WTC11 (cell line): ENCODE data around the gene TTC17.

Experiments
- ELF4 ChIP-seq: sonication (generic); formaldehyde crosslinking; IDR thresholded peaks from 2 replicates; pipeline ENCODE4 v1.8.1; 2022; ENCODE audit warnings: low read depth, mild to moderate bottlenecking, moderate library complexity, missing genetic modification reagents
- FOXJ3 ChIP-seq: sonication (generic); formaldehyde crosslinking; IDR thresholded peaks from 2 replicates; pipeline ENCODE4 v1.9.0; 2021; ENCODE audit warnings: missing genetic modification reagents, mild to moderate bottlenecking, borderline replicate concordance
- FOXK1 ChIP-seq: sonication (generic); formaldehyde crosslinking; IDR thresholded peaks from 2 replicates; pipeline ENCODE4 v1.8.0; 2022; ENCODE audit warnings: mild to moderate bottlenecking, moderate library complexity, missing genetic modification reagents
- JUN ChIP-seq: sonication (generic); formaldehyde crosslinking; IDR thresholded peaks from 2 replicates; pipeline ENCODE4 v1.8.0; 2023; ENCODE audit warnings: mild to moderate bottlenecking, missing genetic modification reagents
- KAT7 ChIP-seq: sonication (generic); formaldehyde crosslinking; IDR thresholded peaks from 2 replicates; pipeline ENCODE4 v1.8.1; 2023; ENCODE audit warnings: missing genetic modification reagents, mild to moderate bottlenecking, borderline replicate concordance
- NFYB ChIP-seq: sonication (generic); formaldehyde crosslinking; conservative IDR thresholded peaks from 2 replicates; pipeline ENCODE4 v1.8.0; 2022; ENCODE audit warnings: low read depth, missing genetic modification reagents
- SOX15 ChIP-seq: fragments of 250-450 bp; sonication (Bioruptor Pico); IDR thresholded peaks from 2 replicates; pipeline ENCODE4 v1.9.0; 2021; ENCODE audit warnings: mild to moderate bottlenecking
- TF ChIP-seq, protein P1 (sequence below): fragments of 200-600 bp; IDR thresholded peaks from 2 replicates; pipeline ENCODE4 v1.8.0; 2022; ENCODE audit warnings: antibody characterized with exemption
- TF ChIP-seq, protein P2 (sequence below): sonication (generic); formaldehyde crosslinking; IDR thresholded peaks from 2 replicates; pipeline ENCODE4 v1.8.1; 2022; ENCODE audit warnings: mild to moderate bottlenecking, missing genetic modification reagents, moderate library complexity, borderline replicate concordance
- TF ChIP-seq, protein P3 (sequence below): fragments of 250-450 bp; sonication (Bioruptor Pico); IDR thresholded peaks from 2 replicates; pipeline ENCODE4 v1.9.0; 2021; ENCODE audit warnings: mild to moderate bottlenecking
- TF ChIP-seq, protein P4 (sequence below): sonication (generic); formaldehyde crosslinking; IDR thresholded peaks from 2 replicates; pipeline ENCODE4 v1.8.1; 2023; ENCODE audit warnings: mild to moderate bottlenecking, moderate library complexity, missing genetic modification reagents
- TF ChIP-seq, protein P5 (sequence below): sonication (generic); formaldehyde crosslinking; IDR thresholded peaks from 2 replicates; pipeline ENCODE4 v1.8.1; 2023; ENCODE audit warnings: mild to moderate bottlenecking, missing genetic modification reagents, moderate library complexity

DNA sequence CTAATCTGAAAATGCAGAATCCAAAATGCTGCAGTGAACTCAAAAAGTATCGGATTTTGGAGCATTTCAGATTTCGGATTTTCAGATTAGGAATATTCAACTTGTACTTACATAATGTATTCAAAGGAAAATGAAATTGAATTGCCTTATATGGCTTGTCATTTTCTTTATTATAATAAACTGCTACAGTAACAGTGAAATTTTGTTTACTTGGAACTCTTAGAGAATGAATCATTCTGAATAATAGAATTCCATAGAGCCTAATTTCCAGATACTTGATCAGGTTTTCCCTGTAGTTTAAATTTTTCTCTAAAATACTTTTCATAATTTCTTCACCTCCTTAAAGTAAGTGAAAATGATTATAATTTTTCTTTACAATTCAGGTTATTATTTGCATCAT is 17.3 kb downstream of the TTC17 start:
- TF ChIP-seq, protein P1, sequence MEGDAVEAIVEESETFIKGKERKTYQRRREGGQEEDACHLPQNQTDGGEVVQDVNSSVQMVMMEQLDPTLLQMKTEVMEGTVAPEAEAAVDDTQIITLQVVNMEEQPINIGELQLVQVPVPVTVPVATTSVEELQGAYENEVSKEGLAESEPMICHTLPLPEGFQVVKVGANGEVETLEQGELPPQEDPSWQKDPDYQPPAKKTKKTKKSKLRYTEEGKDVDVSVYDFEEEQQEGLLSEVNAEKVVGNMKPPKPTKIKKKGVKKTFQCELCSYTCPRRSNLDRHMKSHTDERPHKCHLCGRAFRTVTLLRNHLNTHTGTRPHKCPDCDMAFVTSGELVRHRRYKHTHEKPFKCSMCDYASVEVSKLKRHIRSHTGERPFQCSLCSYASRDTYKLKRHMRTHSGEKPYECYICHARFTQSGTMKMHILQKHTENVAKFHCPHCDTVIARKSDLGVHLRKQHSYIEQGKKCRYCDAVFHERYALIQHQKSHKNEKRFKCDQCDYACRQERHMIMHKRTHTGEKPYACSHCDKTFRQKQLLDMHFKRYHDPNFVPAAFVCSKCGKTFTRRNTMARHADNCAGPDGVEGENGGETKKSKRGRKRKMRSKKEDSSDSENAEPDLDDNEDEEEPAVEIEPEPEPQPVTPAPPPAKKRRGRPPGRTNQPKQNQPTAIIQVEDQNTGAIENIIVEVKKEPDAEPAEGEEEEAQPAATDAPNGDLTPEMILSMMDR = no peak
- no peak for TF ChIP-seq ELF4 (CRISPR knock-in tag)
- no peak for TF ChIP-seq FOXK1 (CRISPR knock-in tag)
- TF ChIP-seq KAT7 (CRISPR knock-in tag) = no peak
- TF ChIP-seq, protein P2, sequence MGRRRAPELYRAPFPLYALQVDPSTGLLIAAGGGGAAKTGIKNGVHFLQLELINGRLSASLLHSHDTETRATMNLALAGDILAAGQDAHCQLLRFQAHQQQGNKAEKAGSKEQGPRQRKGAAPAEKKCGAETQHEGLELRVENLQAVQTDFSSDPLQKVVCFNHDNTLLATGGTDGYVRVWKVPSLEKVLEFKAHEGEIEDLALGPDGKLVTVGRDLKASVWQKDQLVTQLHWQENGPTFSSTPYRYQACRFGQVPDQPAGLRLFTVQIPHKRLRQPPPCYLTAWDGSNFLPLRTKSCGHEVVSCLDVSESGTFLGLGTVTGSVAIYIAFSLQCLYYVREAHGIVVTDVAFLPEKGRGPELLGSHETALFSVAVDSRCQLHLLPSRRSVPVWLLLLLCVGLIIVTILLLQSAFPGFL (CRISPR knock-in tag) = no peak
- TF ChIP-seq, protein P3, sequence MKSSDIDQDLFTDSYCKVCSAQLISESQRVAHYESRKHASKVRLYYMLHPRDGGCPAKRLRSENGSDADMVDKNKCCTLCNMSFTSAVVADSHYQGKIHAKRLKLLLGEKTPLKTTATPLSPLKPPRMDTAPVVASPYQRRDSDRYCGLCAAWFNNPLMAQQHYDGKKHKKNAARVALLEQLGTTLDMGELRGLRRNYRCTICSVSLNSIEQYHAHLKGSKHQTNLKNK (CRISPR knock-in tag) = no peak
- TF ChIP-seq SOX15 (CRISPR knock-in tag) = no peak
- no peak for TF ChIP-seq JUN (CRISPR knock-in tag)
- TF ChIP-seq, protein P4, sequence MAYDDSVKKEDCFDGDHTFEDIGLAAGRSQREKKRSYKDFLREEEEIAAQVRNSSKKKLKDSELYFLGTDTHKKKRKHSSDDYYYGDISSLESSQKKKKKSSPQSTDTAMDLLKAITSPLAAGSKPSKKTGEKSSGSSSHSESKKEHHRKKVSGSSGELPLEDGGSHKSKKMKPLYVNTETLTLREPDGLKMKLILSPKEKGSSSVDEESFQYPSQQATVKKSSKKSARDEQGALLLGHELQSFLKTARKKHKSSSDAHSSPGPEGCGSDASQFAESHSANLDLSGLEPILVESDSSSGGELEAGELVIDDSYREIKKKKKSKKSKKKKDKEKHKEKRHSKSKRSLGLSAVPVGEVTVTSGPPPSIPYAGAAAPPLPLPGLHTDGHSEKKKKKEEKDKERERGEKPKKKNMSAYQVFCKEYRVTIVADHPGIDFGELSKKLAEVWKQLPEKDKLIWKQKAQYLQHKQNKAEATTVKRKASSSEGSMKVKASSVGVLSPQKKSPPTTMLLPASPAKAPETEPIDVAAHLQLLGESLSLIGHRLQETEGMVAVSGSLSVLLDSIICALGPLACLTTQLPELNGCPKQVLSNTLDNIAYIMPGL (CRISPR knock-in tag) = no peak
- TF ChIP-seq NFYB = no peak
- no peak for TF ChIP-seq FOXJ3 (CRISPR knock-in tag)
- TF ChIP-seq, protein P5, sequence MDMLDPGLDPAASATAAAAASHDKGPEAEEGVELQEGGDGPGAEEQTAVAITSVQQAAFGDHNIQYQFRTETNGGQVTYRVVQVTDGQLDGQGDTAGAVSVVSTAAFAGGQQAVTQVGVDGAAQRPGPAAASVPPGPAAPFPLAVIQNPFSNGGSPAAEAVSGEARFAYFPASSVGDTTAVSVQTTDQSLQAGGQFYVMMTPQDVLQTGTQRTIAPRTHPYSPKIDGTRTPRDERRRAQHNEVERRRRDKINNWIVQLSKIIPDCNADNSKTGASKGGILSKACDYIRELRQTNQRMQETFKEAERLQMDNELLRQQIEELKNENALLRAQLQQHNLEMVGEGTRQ = no peak
